PFSK-1 (cell line): ENCODE measurements around the gene BAZ2B.

ENCODE experiments used
- FOXP2 ChIP-seq: optimal IDR thresholded peaks from 2 replicates; pipeline ENCODE3; 2011; ENCODE audit warnings: borderline replicate concordance, control low read depth, inconsistent platforms; ENCODE audit not compliant: insufficient read depth; ENCODE audit errors: extremely low read length, extremely low read depth
- POLR2AphosphoS5 ChIP-seq: IDR thresholded peaks from 2 replicates; pipeline ENCODE4 v1.6.1; 2012; ENCODE audit warnings: low read depth, mild to moderate bottlenecking, control low read depth, low read length, moderate library complexity
- REST ChIP-seq, 2 experiments: IDR thresholded peaks; 2 replicates each; pipeline versions ENCODE4 v1.6.1 to v1.8.0; 2011 to 2012; ENCODE audit warnings: low read depth in 2 of 2, low read length in 2 of 2, control low read depth in 1 of 2, inconsistent platforms in 1 of 2, mild to moderate bottlenecking in 1 of 2, moderate library complexity in 1 of 2; ENCODE audit not compliant: insufficient read depth in 1 of 2
- SIN3A ChIP-seq: IDR thresholded peaks from 2 replicates; pipeline ENCODE4 v1.6.1; 2012; ENCODE audit warnings: mild to moderate bottlenecking, low read length, moderate library complexity, borderline replicate concordance; ENCODE audit not compliant: insufficient read depth
- TAF1 ChIP-seq: IDR thresholded peaks from 2 replicates; pipeline ENCODE4 v1.6.1; 2012; ENCODE audit warnings: low read length, control low read depth, borderline replicate concordance; ENCODE audit not compliant: insufficient read depth

The BAZ2B gene

DNA sequence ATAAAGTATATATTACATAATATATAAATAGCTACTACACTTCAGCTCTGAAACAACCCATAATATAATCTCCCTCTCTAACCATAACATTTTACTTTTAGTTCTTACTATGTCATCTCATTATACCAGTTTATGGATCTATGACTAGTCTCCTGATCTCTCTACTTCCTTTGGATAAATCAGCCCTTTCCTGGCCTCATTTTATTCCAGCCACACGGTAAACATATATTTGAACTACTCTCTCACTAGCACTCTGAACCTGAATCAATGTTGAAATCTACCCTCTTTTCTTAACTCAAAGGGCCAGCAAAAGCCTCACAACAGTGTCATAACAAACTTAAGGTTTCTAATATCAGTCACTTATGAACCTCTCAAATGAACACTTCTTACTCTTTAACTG, 62.6 kb downstream of the BAZ2B start:
- TF ChIP-seq FOXP2 (no peak), REST (IDR thresholded peaks at IDR 0.05; ENCODE audit: insufficient read depth in 1 of 2, low read depth in 2 of 2, low read length in 2 of 2) (no peak), SIN3A (no peak), POLR2AphosphoS5 (no peak), TAF1 (no peak)

DNA sequence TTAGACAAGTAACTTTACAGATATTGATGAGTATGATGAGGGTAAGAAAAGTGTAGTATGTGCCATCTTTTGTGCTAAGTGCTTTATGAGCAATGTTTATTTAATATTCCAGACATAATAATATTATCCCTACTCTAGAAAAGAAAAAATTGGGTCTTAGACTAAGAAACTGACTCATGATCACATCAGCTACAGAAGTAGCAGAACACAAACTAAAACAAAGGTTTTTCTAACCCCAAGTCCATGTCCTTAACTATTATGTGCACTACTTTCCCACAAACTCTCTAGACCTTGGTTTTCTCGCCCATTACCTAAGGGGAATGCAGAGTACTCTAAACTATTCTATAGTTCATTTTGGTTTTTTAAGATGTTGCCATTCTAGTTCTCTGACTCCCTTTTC, 64.5 kb downstream of the BAZ2B start:
- no peak for TF ChIP-seq SIN3A
- TF ChIP-seq POLR2AphosphoS5: no peak
- no peak for TF ChIP-seq TAF1
- TF ChIP-seq FOXP2: no peak
- no peak for TF ChIP-seq REST (IDR thresholded peaks at IDR 0.05; ENCODE audit: insufficient read depth in 1 of 2, low read depth in 2 of 2, low read length in 2 of 2)

- TF ChIP-seq TAF1 (no peak), REST (IDR thresholded peaks at IDR 0.05; ENCODE audit: insufficient read depth in 1 of 2, low read depth in 2 of 2, low read length in 2 of 2) (no peak), SIN3A (no peak), POLR2AphosphoS5 (no peak), FOXP2 (no peak)
Measured at GRCh38 chr2:159550231-159550630, 66.1 kb downstream of the BAZ2B start.

GRCh38 chr2:159549234-159549633, 67.1 kb downstream of the BAZ2B start:
- TF ChIP-seq POLR2AphosphoS5 (no peak), SIN3A (no peak), REST (IDR thresholded peaks at IDR 0.05; ENCODE audit: insufficient read depth in 1 of 2, low read depth in 2 of 2, low read length in 2 of 2) (no peak), TAF1 (no peak)

- TF ChIP-seq REST (IDR thresholded peaks at IDR 0.05; ENCODE audit: insufficient read depth in 1 of 2, low read depth in 2 of 2, low read length in 2 of 2) (no peak), TAF1 (no peak), SIN3A (no peak), FOXP2 (no peak), POLR2AphosphoS5 (no peak)
Measured at GRCh38 chr2:159546716-159547430, 69.5 kb downstream of the BAZ2B start.
